Stimulated activated CD4-positive, alpha-beta T cell treated with anti-CD3 and anti-CD28 coated beads, Interleukin-4, amount 100 ng/mL, for 48 hours (primary cell): Measurements from ENCODE around the gene STX1B.
"Not testable (repeated sequence)": the region's sequence is repeated elsewhere in the genome, so short reads cannot be mapped to it uniquely, and the experiment has no call there.

Experiments
- DNase-seq, 2 donors: peaks; one replicate each; pipeline ENCODE4 v3.0.0-alpha.2; 2020; ENCODE audit warnings: low read depth in 2 of 2

Gene STX1B

GRCh38 chr16:31010585-31011325, at the start of gene STX1B:
Gene STX1B (minus strand): TSS chr16:31010638. CDS start chr16:31010396, 242 bp downstream.
- peak; percentile 17 to 24 for DNase-seq

DNA sequence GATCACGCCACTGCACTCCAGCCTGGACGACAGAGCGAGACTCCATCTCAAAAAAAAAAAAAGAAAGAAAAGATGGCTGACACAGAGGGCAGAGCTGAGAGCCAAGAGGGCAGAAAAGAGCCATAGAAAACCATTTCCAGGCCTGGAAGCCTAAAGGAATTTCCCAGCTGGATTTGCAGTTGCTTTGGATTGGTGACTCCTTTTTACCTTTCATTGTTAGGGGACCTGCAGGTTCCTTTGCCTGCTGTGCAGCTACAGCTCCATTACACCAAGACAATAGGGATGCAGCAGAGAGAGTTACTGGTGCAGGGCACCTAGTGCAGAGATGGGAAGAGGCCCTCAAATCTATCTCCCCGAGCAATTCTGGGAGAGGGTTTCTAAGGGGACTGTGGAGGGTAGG, 45.2 kb upstream of the STX1B start:
- DNase-seq, result no peak

DNA sequence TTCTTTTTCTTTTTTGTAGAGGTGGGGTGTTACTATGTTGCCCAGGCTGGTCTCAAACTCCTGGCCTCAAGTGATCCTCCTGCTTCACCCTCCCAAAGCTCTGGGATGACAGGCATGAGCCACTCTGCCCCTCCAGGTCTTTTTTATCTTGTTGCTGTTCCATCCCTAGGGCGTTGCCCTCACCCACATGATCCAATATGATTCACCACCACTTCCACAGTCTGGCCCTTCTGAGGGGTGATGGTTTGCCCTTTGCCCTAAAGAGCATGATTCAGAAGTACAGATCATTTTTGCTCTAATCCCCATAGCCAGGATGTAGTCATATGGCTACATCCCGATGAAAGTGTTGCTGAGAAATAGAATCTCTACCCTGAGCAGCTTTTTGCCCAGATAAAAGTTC, 41.7 kb upstream of the STX1B start:
- no peak for DNase-seq

DNA sequence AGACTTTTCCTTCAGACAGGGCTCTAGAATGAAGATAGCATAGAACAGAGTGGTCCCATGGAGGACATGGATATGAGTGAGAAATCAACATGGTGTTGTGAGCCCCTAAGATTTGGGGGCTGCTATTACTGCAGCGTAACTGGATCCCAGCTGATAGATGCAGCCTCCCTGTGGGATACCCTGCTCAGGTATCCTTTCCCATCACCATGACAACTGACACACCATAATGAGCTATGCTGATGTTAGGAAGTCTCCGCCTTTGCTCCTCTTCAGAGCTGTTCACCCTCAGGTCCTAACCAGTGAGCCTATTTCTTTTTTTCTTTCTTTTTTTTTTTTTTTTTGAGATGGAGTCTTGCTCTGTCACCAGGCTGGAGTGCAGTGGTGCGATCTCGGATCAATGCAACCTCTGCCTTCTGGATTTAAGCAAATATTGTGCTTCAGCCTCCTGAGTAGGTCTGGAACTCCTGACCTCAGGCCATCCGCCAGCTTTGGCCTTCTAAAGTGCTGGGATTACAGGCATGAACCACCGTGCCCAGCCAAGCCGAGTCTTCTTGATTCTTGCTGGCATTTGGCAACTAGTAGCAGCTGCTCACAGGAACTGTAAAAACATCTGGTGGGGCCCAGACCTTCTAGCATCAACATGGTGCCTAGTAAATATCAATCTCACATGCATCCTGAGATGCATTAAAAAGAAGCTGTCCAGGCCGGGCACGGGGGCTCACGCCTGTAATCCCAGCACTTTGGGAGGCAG, 40.0 kb upstream of the STX1B start:
- DNase-seq, result no peak

DNA sequence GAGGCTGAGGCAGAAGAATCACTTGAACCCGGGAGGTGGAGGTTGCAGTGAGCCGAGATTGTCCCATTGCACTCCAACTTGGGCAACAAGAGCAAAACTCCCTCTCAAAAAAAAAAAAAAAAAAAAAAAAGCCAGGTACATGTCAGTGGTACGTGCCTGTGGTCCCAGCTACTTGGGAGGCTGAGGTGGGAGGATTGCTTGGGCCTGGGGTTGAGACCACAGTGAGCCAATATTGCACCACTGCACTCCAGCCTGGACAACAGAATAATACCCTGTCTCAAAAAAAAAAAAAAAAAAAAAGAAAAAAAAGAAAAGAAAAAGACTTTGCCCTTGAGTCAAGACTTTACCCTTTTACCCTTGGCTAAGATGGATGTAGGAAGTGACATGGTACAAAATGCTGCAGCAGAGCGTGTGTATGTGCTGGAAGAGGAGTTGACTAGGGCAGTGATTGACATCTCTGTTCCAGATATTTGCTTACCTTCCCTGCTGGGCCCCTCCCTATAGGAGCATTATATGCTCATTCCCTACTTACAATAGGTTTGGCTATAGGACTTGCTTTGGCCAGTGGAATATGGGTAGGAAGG, 33.6 kb upstream of the STX1B start:
- DNase-seq, result no peak

- DNase-seq, result no peak
Observed at GRCh38 chr16:31043352-31043751, 32.9 kb upstream of the STX1B start.

DNA sequence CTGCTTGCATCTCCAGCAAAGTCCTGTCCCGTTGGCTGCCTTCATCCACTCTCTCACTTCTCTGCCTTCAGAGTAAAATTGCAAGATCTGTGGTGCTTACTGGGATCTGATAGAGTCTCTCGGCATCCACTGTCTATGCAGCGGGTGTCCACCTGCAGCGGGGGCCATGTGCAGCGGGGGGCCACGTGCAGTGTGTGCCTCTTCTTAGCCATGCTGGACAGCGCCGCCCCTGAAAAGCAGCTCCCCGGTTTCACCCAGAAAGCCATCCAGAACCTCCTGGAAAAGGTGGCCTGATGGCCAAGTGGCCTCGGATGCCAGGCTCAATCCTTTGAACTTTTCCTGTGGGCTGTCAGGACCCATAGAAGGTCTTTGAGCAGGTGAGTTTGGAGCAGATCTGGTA, 32.4 kb upstream of the STX1B start:
- no peak for DNase-seq

DNA sequence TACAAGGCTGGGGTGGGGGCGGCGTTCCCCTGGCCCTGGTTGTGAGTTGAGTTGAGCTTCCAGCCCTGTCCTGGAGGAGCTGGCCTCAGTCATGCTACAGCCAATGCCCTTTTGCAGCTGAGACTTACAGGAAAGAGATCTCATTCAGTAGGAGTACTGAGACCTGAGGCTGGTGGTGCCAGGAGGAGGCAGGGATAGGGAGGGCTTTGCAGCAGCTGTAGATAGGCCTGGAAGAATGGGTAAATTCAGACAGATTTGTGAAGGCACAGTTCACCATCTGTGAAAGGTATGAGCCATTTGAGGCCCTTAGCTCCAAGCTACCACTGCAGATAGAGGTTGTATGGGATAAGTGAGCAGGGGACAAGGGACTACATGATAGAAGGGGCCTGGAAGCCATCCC, 28.6 kb upstream of the STX1B start:
- DNase-seq, result no peak

GRCh38 chr16:31036691-31037090, 26.3 kb upstream of the STX1B start:
- DNase-seq, result no peak

GRCh38 chr16:31033709-31034492, 23.5 kb upstream of the STX1B start:
- DNase-seq, result peak; percentile 84 to 87

DNA sequence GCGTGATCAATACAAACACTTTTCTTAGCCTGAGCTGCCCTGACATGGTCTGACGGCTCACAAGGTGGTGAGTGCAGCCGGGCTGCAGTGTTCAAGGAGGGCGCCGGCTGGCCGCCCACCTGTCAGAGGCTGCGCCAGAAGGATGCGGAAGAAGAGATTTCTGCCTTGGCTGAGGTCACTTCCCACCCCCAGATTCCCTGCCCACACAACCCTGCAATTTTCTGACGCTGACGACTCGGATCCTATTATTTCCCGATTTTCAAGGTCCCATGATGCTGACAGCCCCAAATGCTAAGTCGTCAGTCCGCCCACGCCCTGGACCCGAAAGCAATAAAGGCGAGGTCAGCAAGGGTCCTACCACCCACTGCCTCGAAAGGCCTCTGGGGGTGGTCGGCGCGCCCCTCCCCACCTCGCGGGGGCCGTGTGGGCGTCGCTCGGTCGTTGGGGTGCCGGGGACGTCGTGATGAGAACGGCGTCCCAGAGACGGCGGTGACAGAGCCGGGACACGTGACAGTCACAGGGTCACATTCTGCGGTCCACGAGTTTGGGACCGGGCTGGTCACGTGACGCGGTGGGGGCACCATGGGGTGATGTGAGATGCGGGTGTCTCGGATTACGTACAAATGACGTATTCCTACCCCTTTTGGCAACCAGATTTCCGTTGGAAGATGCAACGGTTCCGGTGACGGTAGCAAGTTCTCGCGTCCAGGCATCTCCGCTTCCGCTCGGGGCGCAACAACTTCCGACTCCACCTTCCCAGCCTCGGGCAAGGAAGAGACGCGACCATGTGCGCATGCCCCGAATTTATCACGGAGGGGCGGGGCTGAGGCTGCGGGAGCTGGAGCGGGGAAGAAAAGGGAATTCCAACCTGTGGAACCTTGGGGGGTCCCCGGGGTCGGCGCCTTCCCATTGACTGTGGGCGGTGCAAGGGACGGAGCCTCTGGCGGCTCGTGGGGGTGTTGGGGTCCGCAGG, 22.6 kb upstream of the STX1B start, which contains the start of gene STX4:
Gene STX4, plus strand, starts transcription at position 823 of the 973 bp plus-strand sequence. CDS start 248 bp downstream, outside the sequence.
- peak; percentile 95 for DNase-seq

GRCh38 chr16:31031276-31031675, 20.8 kb upstream of the STX1B start:
- DNase-seq, result no peak

DNA sequence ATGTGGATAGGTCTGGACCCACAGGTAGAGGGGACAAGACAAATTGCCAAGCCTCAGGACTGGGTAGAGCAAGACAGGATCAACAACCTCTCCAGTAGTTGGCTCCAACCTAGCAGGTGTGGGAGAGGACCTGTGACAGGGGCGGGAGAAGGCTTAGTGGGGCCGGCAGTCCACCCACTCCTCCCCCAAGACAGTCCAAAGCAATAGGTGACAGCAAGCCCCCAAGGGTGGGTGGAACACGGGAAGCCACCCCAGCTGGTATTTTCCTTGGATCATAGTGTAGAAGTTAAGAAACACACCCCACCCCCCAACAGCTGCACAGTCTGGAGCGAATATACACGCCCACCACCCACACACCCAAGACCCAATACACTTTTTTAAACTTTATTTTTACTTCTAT, 18.8 kb upstream of the STX1B start:
- DNase-seq, result no peak

GRCh38 chr16:31025339-31025738, 14.9 kb upstream of the STX1B start:
- no peak for DNase-seq

GRCh38 chr16:31023627-31024226, 13.3 kb upstream of the STX1B start:
- no peak for DNase-seq

GRCh38 chr16:31023252-31023602, 12.8 kb upstream of the STX1B start:
- DNase-seq, result no peak

- no peak for DNase-seq
Observed at GRCh38 chr16:31022544-31023251, 12.3 kb upstream of the STX1B start.

DNA sequence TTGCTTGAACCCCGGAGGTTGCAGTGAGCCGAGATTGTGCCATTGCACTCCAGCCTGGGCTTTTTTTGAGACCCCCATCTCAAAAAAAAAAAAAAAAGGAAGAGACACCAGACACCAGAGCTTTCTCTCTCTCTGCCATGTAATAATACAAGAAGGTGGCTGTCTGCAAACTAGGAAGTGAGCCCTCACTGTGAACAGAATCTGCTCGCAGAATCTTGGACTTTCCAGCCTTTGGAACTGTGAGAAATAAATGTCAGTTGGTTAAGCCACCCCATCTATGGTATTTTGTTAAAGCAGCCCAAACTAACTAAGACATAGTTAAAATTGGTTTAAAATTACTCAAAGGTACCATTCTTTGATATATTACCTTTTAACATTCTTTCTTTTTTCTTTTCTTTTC, 10.1 kb upstream of the STX1B start:
- DNase-seq, result no peak

DNA sequence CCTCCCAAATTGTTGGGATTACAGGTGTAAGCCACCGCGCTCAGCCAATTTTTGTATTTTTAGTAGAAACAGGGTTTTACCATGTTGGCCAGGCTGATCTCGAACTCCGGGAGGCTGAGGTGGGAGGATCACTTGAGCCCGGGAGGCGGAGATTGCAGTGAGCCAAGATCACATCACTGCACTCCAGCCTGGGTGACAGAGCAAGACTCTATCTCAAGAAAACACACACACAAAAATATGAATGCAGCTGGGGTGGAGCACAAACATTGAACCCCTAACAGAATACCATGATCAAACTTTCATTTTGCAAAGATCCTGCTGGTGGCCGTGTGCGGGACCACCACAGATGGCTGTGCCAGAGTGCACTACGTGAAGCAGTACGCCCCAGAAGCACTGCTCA, 7.3 kb upstream of the STX1B start:
- DNase-seq, result not testable (repeated sequence)

GRCh38 chr16:31016018-31016417, 5.6 kb upstream of the STX1B start:
- no peak for DNase-seq
